ENCODE results near the gene LRRN4CL.
A peak's percentile ranks its signal among the peaks of the same experiment; 100 is the strongest.
"Not testable (repeated sequence)": the region's sequence is repeated elsewhere in the genome, so short reads cannot be mapped to it uniquely, and the experiment has no call there.

The LRRN4CL gene

DNA sequence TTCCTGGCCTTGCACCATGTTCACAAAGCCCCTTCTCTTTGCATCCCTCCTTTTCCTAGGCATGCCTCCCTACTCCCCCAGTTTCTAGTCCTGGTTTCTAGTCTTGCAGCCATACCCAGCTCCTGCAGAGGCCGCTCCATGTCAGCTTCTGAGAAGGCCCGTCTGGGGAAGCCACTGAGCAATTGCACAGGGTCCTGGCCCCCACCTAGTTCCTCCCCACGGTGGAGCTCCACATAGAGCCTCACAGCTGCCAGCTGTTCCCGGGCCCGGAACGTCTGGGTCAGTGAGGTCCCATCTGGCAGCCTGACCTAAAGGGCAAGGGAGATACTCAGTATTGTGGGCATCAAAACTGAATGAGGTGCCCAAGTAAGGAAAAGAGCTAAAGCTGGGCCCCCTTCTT, 12.6 kb downstream of the LRRN4CL start:
- DNase-seq (ENCODE audit: low read depth in 2 of 2) = no peak

DNA sequence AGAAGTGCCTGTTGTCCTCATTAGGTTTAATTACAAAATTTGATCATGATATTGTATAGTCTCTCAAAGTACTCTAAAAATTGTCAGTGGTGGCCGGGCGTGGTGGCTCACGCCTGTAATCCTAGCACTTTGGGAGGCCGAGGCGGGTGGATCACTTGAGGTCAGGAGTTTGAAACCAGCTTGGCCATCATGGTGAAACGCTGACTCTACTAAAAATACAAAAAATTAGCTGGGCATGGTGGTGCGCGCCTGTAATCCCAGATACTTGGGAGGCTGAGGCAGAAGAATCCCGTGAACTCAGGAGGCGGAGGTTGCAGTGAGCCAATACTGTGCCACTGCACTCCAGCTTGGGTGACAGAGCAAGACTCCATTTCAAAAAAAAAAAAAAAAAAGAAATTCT, 13.9 kb downstream of the LRRN4CL start:
- not testable (repeated sequence) for DNase-seq (ENCODE audit: low read depth in 2 of 2)

DNA sequence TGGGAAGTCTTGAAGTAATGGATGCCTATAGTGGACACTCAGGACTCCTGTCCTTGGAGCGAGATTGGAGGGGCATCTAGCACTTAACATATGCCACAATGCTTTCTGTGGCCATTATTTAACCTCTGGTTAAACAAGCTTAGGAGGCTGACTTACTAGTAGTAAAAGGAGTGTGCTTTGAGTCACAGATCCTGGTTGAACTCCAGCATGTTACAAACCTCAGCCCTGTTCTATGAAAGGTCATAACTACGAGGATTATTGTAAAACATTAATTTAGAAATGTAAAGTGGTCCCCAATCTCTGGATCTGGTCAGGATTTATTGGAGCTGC, 16.2 kb downstream of the LRRN4CL start:
- DNase-seq (ENCODE audit: low read depth in 2 of 2) = no peak

DNA sequence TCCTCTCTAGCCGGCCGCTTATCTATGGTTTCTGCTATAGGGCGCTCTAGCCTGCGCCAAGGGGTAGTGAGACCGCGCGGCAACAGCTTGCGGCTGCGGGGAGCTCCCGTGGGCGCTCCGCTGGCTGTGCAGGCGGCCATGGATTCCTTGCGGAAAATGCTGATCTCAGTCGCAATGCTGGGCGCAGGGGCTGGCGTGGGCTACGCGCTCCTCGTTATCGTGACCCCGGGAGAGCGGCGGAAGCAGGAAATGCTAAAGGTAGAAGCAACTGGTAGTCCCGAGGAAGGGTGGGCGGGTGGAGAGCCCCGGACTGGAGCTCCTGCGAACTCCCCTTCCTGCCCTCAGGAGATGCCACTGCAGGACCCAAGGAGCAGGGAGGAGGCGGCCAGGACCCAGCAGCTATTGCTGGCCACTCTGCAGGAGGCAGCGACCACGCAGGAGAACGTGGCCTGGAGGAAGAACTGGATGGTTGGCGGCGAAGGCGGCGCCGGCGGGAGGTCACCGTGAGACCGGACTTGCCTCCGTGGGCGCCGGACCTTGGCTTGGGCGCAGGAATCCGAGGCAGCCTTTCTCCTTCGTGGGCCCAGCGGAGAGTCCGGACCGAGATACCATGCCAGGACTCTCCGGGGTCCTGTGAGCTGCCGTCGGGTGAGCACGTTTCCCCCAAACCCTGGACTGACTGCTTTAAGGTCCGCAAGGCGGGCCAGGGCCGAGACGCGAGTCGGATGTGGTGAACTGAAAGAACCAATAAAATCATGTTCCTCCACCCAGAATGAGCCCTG, 17.5 kb downstream of the LRRN4CL start, which contains the start of the genes LBHD1 and UQCC3:
Gene LBHD1 (minus strand): TSS at position 660 of the 782 bp plus-strand sequence. CDS start 2,236 bp downstream, outside the sequence.
Gene UQCC3 (plus strand): TSS at position 66 of the 782 bp plus-strand sequence. CDS start 73 bp downstream, at position 139.
- DNase-seq (ENCODE audit: low read depth in 2 of 2) = peak; percentile 63 to 67

DNA sequence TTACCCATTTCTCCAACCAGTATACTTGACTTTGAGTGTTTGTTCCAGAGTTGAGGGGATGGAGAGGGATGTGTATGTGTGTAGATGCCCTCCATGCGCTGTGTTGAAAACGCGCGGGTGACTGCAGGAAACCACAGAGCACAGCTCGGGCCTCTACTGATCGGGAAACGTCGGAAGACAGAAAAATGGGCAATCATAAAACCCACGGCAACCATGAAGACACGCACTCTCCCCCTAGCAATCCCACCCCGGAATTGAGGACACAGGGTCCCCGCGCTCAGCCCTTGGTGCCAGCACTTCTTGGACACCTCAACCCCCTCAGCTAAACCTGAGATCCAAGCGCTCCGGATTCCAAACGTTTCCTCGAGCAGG, 18.1 kb downstream of the LRRN4CL start:
- no peak for DNase-seq (ENCODE audit: low read depth in 2 of 2)

DNA sequence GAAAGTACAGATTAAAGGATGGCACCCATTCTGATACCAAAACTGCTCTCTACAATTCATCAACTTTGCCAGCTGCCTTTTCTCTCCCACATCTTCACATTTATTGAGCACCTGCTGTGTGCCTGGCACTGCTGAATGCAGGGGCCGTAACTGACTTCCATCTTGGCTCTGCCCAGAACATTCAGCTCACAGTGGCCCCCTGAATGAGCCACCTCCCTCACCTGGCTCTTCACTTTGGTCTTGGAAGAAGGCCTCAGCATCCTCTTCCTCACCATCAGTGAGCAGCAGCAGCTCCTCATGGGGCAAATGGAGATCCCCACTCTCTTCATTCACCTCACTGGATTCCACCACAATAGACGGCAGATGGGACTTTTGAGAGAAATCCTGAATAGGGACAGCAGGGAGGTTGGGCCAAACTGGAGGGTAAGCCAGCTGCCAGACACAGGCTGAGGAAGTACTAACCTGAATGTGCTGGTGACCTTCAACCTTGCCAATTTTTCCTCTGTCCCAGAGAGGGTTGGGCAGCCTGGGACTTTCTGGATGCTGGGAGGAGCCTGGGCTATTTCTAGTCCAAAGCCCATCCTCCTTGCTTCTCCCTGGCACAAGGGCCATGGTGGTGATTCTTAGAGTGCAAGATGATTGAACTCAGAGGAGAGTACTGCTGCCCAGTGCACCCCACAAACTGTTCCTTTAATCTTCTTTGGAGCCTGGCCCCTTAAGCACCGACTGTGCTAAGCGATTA, 19.7 kb downstream of the LRRN4CL start:
- DNase-seq (ENCODE audit: low read depth in 2 of 2) = no peak

DNA sequence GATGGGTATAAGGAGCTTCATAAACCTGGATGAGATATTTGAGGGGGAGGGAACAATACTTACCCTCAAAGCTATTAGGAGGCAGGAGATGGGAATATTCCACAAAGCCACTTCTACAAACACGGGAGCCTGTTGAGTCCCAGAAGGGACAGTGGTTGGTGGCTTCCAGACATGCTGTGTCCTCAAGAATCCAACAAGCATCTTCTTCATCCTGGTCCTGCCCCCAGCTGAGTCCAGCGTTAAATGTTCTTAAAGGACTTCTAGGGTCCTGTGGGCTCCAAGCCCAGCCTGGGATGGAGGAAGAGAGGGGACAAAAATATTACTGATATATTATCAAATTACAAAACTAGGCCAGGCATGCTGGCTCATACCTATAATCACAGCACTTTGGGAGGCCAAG, 21.9 kb downstream of the LRRN4CL start:
- no peak for DNase-seq (ENCODE audit: low read depth in 2 of 2)

DNA sequence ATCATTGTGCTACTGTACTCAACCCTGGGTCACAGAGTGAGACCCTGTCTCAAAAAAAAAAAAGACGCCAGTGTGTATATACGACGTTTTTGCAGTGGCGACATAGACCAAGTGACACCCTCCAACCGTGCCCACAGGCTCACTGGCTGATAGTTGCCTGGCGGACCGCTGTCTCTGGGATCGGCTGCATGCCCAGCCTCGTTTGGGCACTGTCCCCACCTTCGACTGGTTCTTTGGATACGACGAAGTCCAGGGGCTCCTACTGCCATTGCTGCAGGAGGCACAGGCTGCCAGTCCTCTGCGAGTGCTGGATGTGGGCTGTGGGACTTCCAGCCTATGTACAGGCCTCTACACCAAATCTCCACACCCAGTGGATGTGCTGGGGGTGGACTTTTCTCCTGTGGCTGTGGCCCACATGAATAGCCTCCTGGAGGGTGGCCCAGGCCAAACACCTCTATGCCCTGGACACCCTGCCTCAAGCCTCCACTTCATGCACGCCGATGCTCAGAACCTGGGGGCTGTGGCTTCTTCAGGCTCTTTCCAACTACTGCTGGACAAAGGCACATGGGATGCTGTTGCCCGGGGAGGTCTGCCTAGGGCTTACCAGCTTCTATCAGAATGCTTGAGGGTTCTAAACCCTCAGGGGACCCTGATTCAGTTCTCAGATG, 22.9 kb downstream of the LRRN4CL start:
- no peak for DNase-seq (ENCODE audit: low read depth in 2 of 2)

DNA sequence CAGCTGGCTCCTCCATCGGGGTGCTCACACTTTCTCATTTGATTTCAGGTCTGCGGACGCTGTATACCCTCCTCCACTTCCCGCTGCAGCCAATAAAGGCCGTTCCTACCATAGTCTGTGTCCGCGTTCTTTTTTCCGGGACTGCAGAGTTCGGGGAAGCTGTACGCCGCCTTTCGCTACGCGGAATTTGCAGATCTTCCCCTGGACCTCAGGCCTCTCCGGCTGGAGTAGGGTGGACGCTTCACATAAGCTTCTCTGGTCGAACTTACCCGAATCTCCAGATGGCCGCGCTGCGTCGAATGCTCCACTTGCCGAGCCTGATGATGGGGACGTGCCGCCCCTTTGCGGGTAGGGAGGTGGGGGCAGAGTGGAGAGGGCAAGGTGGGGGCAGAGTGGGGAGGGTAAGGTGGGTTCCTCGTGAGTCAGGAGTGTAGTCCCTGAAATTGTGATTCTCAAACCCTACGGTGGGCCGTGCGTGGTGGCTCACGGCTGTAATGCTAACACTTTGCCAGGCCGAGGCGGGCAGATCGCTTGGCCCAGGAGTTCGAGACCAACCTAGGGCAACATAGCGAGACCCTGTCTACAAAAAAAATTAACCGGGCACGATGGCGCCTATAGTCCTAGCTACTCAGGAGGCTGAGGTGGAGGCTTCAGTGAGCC, 23.6 kb downstream of the LRRN4CL start:
- DNase-seq (ENCODE audit: low read depth in 2 of 2) = peak; percentile 51 to 53

DNA sequence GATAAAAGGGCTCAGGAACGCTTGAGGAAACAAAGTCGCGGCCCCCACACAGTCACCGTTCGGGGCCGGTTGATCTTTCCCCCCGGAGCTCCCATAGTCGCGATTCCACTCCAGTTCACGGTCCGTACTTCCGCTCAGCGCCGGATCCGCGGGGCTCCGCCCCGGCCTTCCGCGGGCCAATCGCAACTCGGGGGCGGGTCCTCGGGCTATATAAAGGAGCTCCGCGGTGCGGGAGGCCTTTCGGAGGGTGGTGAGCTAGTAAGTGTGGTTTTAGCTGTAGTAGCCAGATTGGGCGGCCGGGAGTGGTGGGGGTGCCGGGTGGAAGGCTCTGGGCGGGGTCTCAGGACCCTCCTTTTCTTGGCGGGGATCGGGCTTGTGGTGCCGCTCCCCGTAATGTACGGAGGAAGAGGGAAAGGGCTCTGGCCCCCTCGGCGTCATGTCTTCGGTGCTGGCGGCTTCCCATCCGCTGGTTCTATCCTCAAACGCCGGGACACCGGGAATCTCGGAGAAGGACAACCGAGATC, 24.2 kb downstream of the LRRN4CL start, which contains the start of the genes C11orf98 and CSKMT:
Gene C11orf98 (minus strand): TSS at position 136 of the 524 bp plus-strand sequence. CDS start 41 bp downstream, at position 95.
Gene CSKMT (plus strand): TSS at position 238 of the 524 bp plus-strand sequence. CDS start 568 bp downstream, outside the sequence.
- peak; percentile 94 to 97 for DNase-seq (ENCODE audit: low read depth in 2 of 2)

DNA sequence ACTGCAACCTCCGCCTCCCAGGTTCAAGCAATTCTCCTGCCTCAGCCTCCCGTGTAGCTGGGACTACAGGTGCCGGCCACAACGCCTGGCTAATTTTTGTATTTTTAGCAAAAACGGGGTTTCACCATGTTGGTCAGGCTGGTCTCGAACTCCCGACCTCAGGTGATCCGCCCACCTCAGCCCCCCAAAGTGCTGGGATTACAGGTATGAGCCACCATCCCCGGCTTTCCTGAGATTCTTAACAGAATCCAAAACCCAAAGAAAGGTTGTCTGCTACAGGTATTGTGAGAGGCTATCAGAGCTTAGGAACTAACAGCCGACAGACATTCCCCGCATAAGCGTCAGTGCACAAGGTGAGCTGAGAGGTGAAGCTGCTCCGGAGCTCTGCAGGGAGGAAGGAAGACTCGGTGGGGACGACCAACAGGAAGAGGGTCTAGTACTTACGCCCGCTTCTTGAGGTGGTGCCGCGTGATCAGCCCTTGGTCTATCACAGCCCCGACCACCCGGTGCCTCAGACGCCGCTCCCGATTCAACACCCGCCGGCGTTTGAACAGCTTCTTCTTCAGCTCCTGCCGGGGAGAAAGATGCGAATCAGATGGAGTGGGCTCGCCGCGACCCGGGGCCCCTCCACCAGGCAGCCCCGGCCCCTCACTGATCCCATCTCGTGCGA, 24.8 kb downstream of the LRRN4CL start:
- DNase-seq (ENCODE audit: low read depth in 2 of 2) = peak; percentile 33 to 38

DNA sequence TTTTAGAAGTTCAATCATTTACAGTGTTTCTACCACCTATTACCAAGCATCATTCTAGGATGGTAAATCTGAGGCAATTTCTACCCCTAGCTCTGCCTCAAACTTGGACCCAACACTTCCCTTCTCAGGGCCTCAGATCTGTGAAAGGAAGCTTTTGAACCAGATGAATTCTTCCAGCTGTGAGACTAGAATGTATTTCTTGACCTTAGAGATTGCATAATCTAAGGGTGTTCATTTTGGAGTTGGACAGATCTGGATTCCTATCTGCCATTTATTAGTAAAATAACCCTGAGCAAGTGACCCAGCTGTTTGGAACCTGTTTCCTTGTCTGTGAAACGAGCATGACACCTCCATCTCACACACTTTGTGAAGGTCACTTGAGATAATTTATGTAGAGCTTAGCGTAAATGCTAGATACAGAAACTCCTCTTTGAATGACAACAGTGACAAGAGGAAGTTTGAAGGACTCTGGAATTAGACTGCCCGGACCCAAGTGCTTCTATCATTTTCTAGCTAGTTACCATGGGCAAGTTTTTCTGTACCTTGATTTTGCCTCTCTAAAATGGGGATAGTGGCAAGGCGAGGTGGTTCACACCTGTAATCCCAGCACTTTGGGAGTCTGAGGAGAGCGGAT, 32.4 kb downstream of the LRRN4CL start:
- DNase-seq (ENCODE audit: low read depth in 2 of 2) = no peak

DNA sequence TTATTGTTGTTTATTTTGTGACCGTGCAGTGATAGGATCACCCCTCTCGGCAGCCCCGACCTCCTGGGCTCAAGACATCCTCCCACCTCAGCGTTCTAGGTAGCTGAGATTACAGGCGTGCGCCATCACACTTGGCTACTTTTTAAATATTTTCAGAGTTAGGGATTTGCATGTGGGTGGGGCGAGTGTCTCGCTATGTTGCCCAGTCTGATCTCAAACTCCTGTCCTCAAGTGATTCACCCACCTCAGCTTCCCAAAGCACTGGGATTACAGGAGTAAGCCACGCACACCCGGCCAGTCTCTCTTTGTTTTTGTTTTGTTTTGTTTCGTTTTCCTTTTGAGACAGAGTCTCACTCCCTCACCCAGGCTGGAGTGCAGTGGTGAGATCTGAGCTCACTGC, 35.0 kb downstream of the LRRN4CL start:
- DNase-seq (ENCODE audit: low read depth in 2 of 2) = no peak

DNA sequence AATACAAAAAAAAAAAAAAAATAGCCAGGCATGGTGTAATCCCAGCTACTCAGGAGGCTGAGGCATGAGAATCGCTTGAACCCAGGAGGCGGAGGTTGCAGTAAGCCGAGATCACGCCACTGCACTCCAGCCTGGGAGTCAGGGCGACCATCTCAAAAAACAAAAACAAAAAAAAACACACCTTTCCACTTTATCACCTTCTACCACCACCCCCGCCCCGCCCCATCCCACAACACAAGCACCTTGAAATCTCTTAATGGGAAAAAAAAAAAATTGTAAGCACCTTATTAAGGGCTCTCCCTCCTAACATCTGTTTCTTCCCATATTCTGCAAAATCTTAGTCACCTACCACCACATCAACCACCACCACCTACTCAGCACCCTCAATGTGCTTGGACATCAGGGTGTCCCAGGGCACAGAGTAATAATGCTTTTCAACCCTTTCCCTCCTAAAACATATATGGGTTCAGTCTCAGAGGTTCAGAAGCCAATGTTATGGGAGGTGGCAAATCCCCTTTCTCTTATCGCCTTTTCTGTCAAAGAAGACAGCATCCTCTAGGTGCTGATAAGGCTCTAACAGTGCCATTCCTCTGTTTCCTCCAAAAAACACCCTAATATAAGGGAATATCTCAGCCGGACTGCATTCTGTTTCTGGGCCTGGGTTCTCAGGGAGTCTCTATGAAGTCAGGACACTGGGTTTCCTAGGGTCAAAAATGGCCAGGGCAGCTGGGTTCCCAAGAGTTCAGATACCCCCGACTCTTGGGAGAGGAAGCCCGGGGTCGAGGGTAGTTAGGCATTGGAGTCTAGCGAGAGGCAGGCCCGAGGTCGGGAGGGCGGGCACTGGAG, 36.9 kb downstream of the LRRN4CL start:
- DNase-seq (ENCODE audit: low read depth in 2 of 2) = no peak

DNA sequence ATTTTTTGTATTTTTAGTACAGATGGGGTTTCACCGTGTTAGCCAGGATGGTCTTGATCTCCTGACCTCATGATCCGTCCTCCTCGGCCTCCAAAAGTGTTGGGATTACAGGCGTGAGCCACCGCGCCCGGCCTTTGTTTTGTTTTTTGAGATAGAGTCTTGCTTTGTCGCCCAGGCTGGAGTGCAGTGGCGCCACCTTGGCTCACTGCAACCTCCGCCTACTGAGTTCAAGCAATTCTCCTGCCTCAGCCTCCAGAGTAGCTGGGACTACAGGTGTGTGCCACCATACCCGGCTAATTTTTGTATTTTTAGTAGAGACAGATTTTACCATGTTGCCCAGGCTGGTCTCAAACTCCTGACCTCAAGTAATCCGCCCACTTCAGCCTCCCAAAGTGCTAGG, 39.0 kb downstream of the LRRN4CL start:
- DNase-seq (ENCODE audit: low read depth in 2 of 2) = not testable (repeated sequence)

DNA sequence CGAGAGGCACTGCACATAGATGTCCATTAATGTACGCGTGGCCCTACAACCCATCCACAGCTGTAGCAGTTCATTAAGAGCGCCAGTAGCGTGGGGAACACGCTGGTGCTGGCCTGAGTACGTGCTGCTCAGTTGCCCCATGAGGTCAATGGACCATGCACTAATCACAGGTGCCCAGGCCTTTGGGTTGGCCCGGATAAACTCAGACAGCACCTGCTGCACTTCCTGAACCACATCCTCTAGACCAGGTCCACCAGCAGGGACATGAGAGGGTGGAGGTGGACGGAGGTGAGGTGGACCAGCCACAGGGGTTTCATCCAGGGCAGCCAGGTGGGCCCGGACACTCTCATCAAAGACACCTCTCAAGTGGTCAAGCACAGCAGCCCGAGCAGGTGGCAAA, 39.8 kb downstream of the LRRN4CL start:
- DNase-seq (ENCODE audit: low read depth in 2 of 2) = no peak

DNA sequence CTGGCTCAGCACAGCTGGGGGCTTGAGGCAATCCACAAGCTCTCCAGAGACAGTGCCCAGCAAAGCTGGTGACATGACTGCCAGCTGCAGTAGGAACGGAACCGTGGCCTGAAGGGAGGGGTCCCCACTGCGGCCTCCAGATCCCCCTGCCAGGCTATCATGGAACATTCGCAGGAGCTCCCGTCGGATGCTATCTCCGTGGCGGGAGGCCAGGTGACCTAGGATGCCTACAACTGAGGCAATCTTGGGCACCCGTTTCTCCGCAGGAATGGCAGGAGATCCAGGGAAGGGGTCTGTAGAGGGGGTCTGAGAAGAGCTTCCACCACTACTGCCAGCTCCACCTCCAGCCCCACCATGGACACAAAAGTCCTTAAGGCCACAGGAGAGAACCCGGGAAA, 40.4 kb downstream of the LRRN4CL start:
- no peak for DNase-seq (ENCODE audit: low read depth in 2 of 2)

DNA sequence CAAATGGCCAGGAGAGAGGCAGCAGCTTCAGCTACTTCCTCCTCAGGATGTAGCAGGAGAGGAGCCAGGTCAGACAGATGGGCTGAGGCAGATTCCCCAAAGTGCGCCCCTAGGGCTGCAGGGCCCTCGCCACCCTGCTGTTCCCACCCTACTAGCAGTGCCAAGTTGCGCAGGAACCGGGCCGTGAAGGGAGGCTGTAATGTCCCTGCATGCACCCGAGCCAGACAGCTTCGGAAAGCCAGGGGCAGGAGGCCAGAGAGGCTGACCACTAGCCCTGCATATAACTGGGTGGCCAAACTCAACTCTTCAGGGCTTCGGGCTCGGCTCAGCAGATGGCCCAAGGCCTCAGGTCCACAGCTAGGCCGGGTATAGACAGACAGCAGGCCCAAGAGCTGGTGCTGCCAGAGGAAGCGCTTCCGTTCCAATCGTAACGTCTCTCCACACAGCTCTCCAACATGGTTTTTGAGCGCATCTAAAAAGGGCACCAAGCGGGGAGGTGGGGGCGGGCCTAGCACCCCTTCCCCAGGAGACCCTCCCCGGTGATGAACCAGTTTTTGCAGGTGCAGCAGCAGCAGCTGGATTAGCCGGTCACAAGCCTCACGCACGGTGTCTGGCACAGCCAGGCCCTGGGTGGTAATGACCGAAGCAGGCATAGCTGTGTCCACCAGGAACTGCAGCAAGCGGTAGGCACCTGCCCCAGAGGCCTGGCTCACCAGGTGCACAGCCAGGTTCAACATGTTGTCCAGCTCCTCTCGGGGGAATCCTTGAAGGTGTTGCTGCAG, 41.0 kb downstream of the LRRN4CL start:
- no peak for DNase-seq (ENCODE audit: low read depth in 2 of 2)

DNA sequence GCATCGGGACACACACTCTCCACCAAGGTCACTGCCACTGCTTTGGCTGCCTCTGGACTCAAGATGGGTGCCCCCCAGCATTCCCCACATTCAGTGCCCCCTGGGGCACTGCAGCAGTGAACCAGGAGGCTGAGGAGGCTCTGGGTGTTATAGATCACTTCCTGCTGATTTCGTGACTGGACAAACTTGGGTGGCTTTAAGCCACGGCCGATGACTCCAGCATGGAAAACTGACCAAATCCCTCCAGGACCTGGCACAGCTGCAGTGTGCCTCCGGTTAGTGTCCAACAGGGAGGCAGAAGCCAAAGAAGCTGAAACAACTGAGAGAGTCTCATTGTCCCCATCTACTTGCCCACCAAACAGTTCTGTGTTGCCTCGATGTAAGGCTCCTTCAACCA, 41.7 kb downstream of the LRRN4CL start:
- no peak for DNase-seq (ENCODE audit: low read depth in 2 of 2)
